Smooth muscle cell (in vitro differentiated cells): ENCODE measurements around the gene GLI3. TPM values are rescaled to one million over a fixed set of nuclear protein-coding genes. Genes with fewer than 3 reads are reported as not detected.

ENCODE experiments used
- DNase-seq: peaks from one replicate; lab custom pipeline; 2025; ENCODE audit not compliant: unreplicated experiment; lab: John Stamatoyannopoulos, UW
- H2AFZ ChIP-seq: fragments of 200-600 bp; sonication (generic); 2 replicates; pipeline ENCODE4 v1.6.0; 2016; ENCODE audit warnings: antibody characterized with exemption, low read depth, mild to moderate bottlenecking
- H3F3A ChIP-seq: fragments of 200-600 bp; sonication (generic); 2 replicates; pipeline ENCODE4 v1.6.0; 2017; ENCODE audit warnings: antibody characterized with exemption, low read depth
- H3K27ac ChIP-seq: fragments of 200-600 bp; sonication (generic); 2 replicates; pipeline ENCODE4 v1.5.1; 2016; ENCODE audit warnings: low read depth, mild to moderate bottlenecking
- H3K27me3 ChIP-seq: fragments of 200-600 bp; sonication (generic); 2 replicates; pipeline ENCODE4 v1.6.1; 2016; ENCODE audit warnings: low read depth, mild to moderate bottlenecking
- H3K36me3 ChIP-seq: fragments of 200-600 bp; sonication (generic); 2 replicates; pipeline ENCODE4 v1.5.1; 2016; ENCODE audit warnings: low read depth
- H3K4me1 ChIP-seq: fragments of 200-600 bp; sonication (generic); 2 replicates; pipeline ENCODE4 v1.5.1; 2016; ENCODE audit warnings: low read depth
- H3K4me2 ChIP-seq: fragments of 200-600 bp; sonication (generic); 2 replicates; pipeline ENCODE4 v1.6.0; 2016; ENCODE audit warnings: mild to moderate bottlenecking
- H3K4me3 ChIP-seq: fragments of 200-600 bp; sonication (generic); 2 replicates; pipeline ENCODE4 v1.5.1; 2016; ENCODE audit warnings: mild to moderate bottlenecking
- H3K79me2 ChIP-seq: fragments of 200-600 bp; sonication (generic); 2 replicates; pipeline ENCODE4 v1.6.0; 2016; ENCODE audit warnings: low read depth, mild to moderate bottlenecking
- H3K9ac ChIP-seq: fragments of 200-600 bp; sonication (generic); 2 replicates; pipeline ENCODE4 v1.6.0; 2016; ENCODE audit warnings: low read depth
- H3K9me3 ChIP-seq: fragments of 200-600 bp; sonication (generic); replicated peaks from 2 replicates; pipeline ENCODE4 v1.5.1; 2016; ENCODE audit warnings: low read depth
- H4K20me1 ChIP-seq: fragments of 200-600 bp; sonication (generic); 2 replicates; pipeline ENCODE4 v1.6.0; 2016; ENCODE audit warnings: low read depth
- CTCF ChIP-seq: fragments of 200-600 bp; sonication (generic); IDR thresholded peaks from 2 replicates; pipeline ENCODE4 v1.5.1; 2017; ENCODE audit warnings: borderline replicate concordance, mild to moderate bottlenecking, antibody characterized with exemption; ENCODE audit not compliant: insufficient read depth, poor library complexity, severe bottlenecking
- WGBS: methylation state at CpG from one replicate; pipeline ENCODE4 v1.1.7; 2016; ENCODE audit warnings: low lambda C conversion rate; 5-methylcytosine and 5-hydroxymethylcytosine counted together
- polyA plus RNA-seq: library from polyadenylated mRNA; unstranded; fragments of >200 nt; fragmentation: Nextera tagmentation; extraction: Ambion mirVana; gene quantifications from 2 replicates; pipeline ENCODE4 v1.2.1, GENCODE V29; 2016
- total RNA-seq: library from RNA; depleted of rRNA; stranded (reverse); fragments of >200 nt; gene quantifications from 2 replicates; pipeline ENCODE4 v1.2.3, GENCODE V29; 2014

Gene GLI3
- total and polyA plus RNA-seq, 2 experiments from 2014 or later, result 31.1 to 70.4 TPM

- Histone ChIP-seq H3F3A (no peaks in the 10 kb centered on the region), H3K79me2 (peaks cover 87% of the 10 kb centered on the region), H4K20me1 (peaks cover 98% of the 10 kb centered on the region), H3K27ac (no peak overlapping the region), H3K4me3 (no peak overlapping the region), H3K4me1 (peaks cover 15% of the 10 kb centered on the region), H3K4me2 (no peak overlapping the region), H3K9ac (no peak overlapping the region), H3K27me3 (no peaks in the 10 kb centered on the region), H3K36me3 (no peaks in the 10 kb centered on the region), H3K9me3 (no peaks in the 10 kb centered on the region), H2AFZ (no peak overlapping the region)
- TF ChIP-seq CTCF, result no peak
- 88% methylated on average over 4 of the region's 4 CpGs for WGBS
- DNase-seq, result no peak
These were observed 51.3 kb downstream of the GLI3 start for GRCh38 chr7:42185726-42186125.

GRCh38 chr7:42183547-42183946, 53.5 kb downstream of the GLI3 start:
- H3K27ac ChIP-seq, result peak overlapping the region; percentile 19

GRCh38 chr7:42181566-42181965, 55.4 kb downstream of the GLI3 start:
- no peaks in the 10 kb centered on the region for H3K27me3 ChIP-seq
- H3K27ac ChIP-seq, result peak overlapping the region; percentile 3
- H3K4me2 ChIP-seq, result no peak overlapping the region
- TF ChIP-seq CTCF, result no peak
- H3K79me2 ChIP-seq, result peaks cover 84% of the 10 kb centered on the region
- no peaks in the 10 kb centered on the region for H3K9me3 ChIP-seq
- WGBS, result 71% methylated on average over 4 of the region's 4 CpGs
- no peak overlapping the region for H2AFZ ChIP-seq
- H3K9ac ChIP-seq, result no peak overlapping the region
- H4K20me1 ChIP-seq, result peaks cover 98% of the 10 kb centered on the region
- no peaks in the 10 kb centered on the region for H3F3A ChIP-seq
- DNase-seq, result no peak
- no peaks in the 10 kb centered on the region for H3K4me1 ChIP-seq
- no peaks in the 10 kb centered on the region for H3K36me3 ChIP-seq
- no peak overlapping the region for H3K4me3 ChIP-seq

More at GRCh38 chr7:42183547-42183946, 53.5 kb downstream of the GLI3 start:
- Histone ChIP-seq H3K79me2 (peaks cover 83% of the 10 kb centered on the region), H2AFZ (no peak overlapping the region), H3K36me3 (no peaks in the 10 kb centered on the region), H3K4me3 (no peak overlapping the region), H3K9me3 (no peaks in the 10 kb centered on the region), H3K4me2 (no peak overlapping the region), H3K9ac (no peak overlapping the region), H3K4me1 (no peaks in the 10 kb centered on the region), H3F3A (no peaks in the 10 kb centered on the region), H4K20me1 (peaks cover 98% of the 10 kb centered on the region), H3K27me3 (no peaks in the 10 kb centered on the region)
- no peak for DNase-seq
- 87% methylated on average over 6 of the region's 6 CpGs for WGBS
- TF ChIP-seq CTCF, result no peak

- no peak overlapping the region for H3K4me2 ChIP-seq
- H3K9ac ChIP-seq, result no peak overlapping the region
- H3K79me2 ChIP-seq, result peaks cover 84% of the 10 kb centered on the region
- no peaks in the 10 kb centered on the region for H3K9me3 ChIP-seq
- no peaks in the 10 kb centered on the region for H3K4me1 ChIP-seq
- peaks cover 98% of the 10 kb centered on the region for H4K20me1 ChIP-seq
- H2AFZ ChIP-seq, result no peak overlapping the region
- no peaks in the 10 kb centered on the region for H3F3A ChIP-seq
- H3K4me3 ChIP-seq, result no peak overlapping the region
- H3K27me3 ChIP-seq, result no peaks in the 10 kb centered on the region
- 60% methylated on average over 2 of the region's 2 CpGs for WGBS
- no peak for DNase-seq
- no peak overlapping the region for H3K27ac ChIP-seq
- H3K36me3 ChIP-seq, result no peaks in the 10 kb centered on the region
- no peak for TF ChIP-seq CTCF
These were observed 56.2 kb downstream of the GLI3 start for GRCh38 chr7:42180806-42181205.
